GM12878 (cell line): ENCODE results near the gene CACNG3. TPM values are rescaled to one million over a fixed set of nuclear protein-coding genes. Genes with fewer than 3 reads are reported as not detected.

Experiments used
- ATAC-seq: fragments of 200-7000 bp; cut with Tn5 transposase; 3 replicates; pipeline ENCODE4 v1.9.1; 2020; ENCODE audit warnings: mild to moderate bottlenecking, moderate library complexity
- BruUV-seq: library from RNA; stranded (reverse); fragments of 400-500 nt; replicated peaks from 2 replicates; lab custom pipeline; 2021; lab: Mats Ljungman, UMichigan
- CTCF ChIA-PET: fragments of 300-600 bp; sonication (Branson Sonifier 250); formaldehyde crosslinking; extraction: SDS; loops from one replicate; lab custom pipeline; 2021; ENCODE audit warnings: inconsistent platforms; lab: Yijun Ruan, JAX
- POLR2A ChIA-PET: fragments of 350-600 bp; formaldehyde crosslinking; extraction: SDS; loops from one replicate; lab custom pipeline; 2021; ENCODE audit warnings: inconsistent platforms; lab: Charles Lee
- RAD21 ChIA-PET: fragments of 300-600 bp; sonication (Branson Sonifier 250); formaldehyde crosslinking; loops from one replicate; lab custom pipeline; 2023; ENCODE audit warnings: antibody characterized with exemption; ENCODE audit not compliant: unreplicated experiment; lab: Charles Lee
- SMC1A ChIA-PET: fragments of 300-600 bp; sonication (Branson Sonifier 250); formaldehyde crosslinking; loops from one replicate; lab custom pipeline; 2023; ENCODE audit not compliant: unreplicated experiment, uncharacterized antibody; lab: Charles Lee
- DNase-seq: peaks from one replicate; pipeline ENCODE4 v3.0.0-alpha.2; 2011; ENCODE audit warnings: low read depth, low spot score
- FAIRE-seq: peaks from 3 replicates; lab custom pipeline; 2011; peaks lifted over from hg19 to GRCh38; lab: Jason Lieb, UNC
- H2AFZ ChIP-seq: 2 replicates; pipeline ENCODE4 v1.6.0; 2011; ENCODE audit warnings: low read depth, low read length, control low read depth; ENCODE audit not compliant: control insufficient read depth
- H3K27ac ChIP-seq: 2 replicates; pipeline ENCODE4 v1.5.1; 2011; ENCODE audit warnings: control low read depth; ENCODE audit not compliant: control insufficient read depth, insufficient read depth
- H3K27me3 ChIP-seq, 2 experiments: replicated peaks in 1 of 2; 2 replicates each; pipeline versions ENCODE4 v1.6.0 to v1.6.1; 2011; ENCODE audit warnings: low read length in 1 of 2; ENCODE audit not compliant: control insufficient read depth in 2 of 2, insufficient read depth in 2 of 2
- H3K36me3 ChIP-seq, 2 experiments: 2 replicates each; pipeline ENCODE4 v1.5.1; 2011; ENCODE audit warnings: low read length in 1 of 2; ENCODE audit not compliant: control insufficient read depth in 2 of 2, insufficient read depth in 2 of 2
- H3K4me1 ChIP-seq: 2 replicates; pipeline ENCODE4 v1.6.1; 2011; ENCODE audit warnings: mild to moderate bottlenecking, low read length, moderate library complexity, mixed read lengths; ENCODE audit not compliant: control insufficient read depth, insufficient read depth
- H3K4me2 ChIP-seq: 2 replicates; pipeline ENCODE4 v1.6.0; 2011; ENCODE audit warnings: control low read depth; ENCODE audit not compliant: control insufficient read depth, insufficient read depth
- H3K4me3 ChIP-seq: fragments of 200-600 bp; sonication (generic); 2 replicates; pipeline ENCODE4 v1.5.1; 2016
- H3K79me2 ChIP-seq: 2 replicates; pipeline ENCODE4 v1.6.0; 2011; ENCODE audit warnings: low read length; ENCODE audit not compliant: control insufficient read depth, insufficient read depth
- H3K9ac ChIP-seq: 2 replicates; pipeline ENCODE4 v1.8.0; 2011; ENCODE audit warnings: low read length, control low read depth, mixed read lengths; ENCODE audit not compliant: control insufficient read depth, insufficient read depth
- H3K9me3 ChIP-seq: replicated peaks from 3 replicates; pipeline ENCODE4 v1.5.1; 2011; ENCODE audit warnings: mild to moderate bottlenecking, low read length; ENCODE audit not compliant: control insufficient read depth, insufficient read depth
- H4K20me1 ChIP-seq: 2 replicates; pipeline ENCODE4 v1.6.0; 2011; ENCODE audit not compliant: control insufficient read depth, insufficient read depth
- FOXM1 ChIP-seq: IDR thresholded peaks from 2 replicates; pipeline ENCODE4 v1.6.1; 2012; ENCODE audit warnings: low read depth, mild to moderate bottlenecking, inconsistent platforms, low read length, moderate library complexity
- MXI1 ChIP-seq: fragments of 150-350 bp; IDR thresholded peaks from 2 replicates; pipeline ENCODE4 v1.6.1; 2011; ENCODE audit warnings: low read depth, mild to moderate bottlenecking, inconsistent platforms, low read length, improper control_type of control experiment
- POLR2AphosphoS2 ChIP-seq: IDR thresholded peaks from 2 replicates; pipeline ENCODE4 v1.6.1; 2011; ENCODE audit warnings: low read depth, mild to moderate bottlenecking, low read length, improper control_type of control experiment, moderate library complexity
- SIN3A ChIP-seq: IDR thresholded peaks from 2 replicates; pipeline ENCODE4 v1.6.1; 2012; ENCODE audit warnings: low read depth, low read length, improper control_type of control experiment
- STAT3 ChIP-seq: IDR thresholded peaks from 2 replicates; pipeline ENCODE4 v1.6.1; 2011; ENCODE audit warnings: low read depth, low read length, improper control_type of control experiment
- TARDBP ChIP-seq: IDR thresholded peaks from 2 replicates; pipeline ENCODE4 v1.6.1; 2016; ENCODE audit warnings: borderline replicate concordance
- USF1 ChIP-seq: IDR thresholded peaks from 2 replicates; pipeline ENCODE4 v1.6.1; 2011; ENCODE audit warnings: borderline replicate concordance, low read depth, mild to moderate bottlenecking, moderate library complexity, mixed read lengths, low read length; ENCODE audit not compliant: insufficient read depth; ENCODE audit errors: extremely low read length
- WGBS: methylation state at CpG from one replicate; pipeline ENCODE4 v1.1.6; 2016; ENCODE audit warnings: low lambda C conversion rate; ENCODE audit not compliant: insufficient replicate concordance, insufficient coverage; ENCODE audit errors: missing lambda C conversion rate; 5-methylcytosine and 5-hydroxymethylcytosine counted together
- in situ Hi-C: fragments of 300-500 bp; cut with MboI; formaldehyde crosslinking; loops from 9 replicates; pipeline ENCODE4 v1.14.3; 2018; ENCODE audit warnings: mixed read lengths
- intact Hi-C: fragments of 100-400 bp; cut with micrococcal nuclease; formaldehyde crosslinking; loops from one replicate; pipeline ENCODE4 v1.14.2; 2022; ENCODE audit not compliant: unreplicated experiment
- polyA plus RNA-seq, 11 experiments: library from polyadenylated mRNA; depleted of rRNA in 4 of 11; unstranded in 6 of 11; stranded (reverse) in 5 of 11; fragments of >200 nt; fragmentation: Nextera tagmentation in 4 of 11; fragmentation: Illumina TruSeq in 1 of 11; extraction: Ambion mirVana in 4 of 11; extraction: Trizol in 1 of 11; gene quantifications; 1 replicate in 1 of 11; 2 replicates in 10 of 11; pipeline versions ENCODE4 v1.2.1 to v1.2.3, GENCODE V29; 2011 to 2016; ENCODE audit warnings: inconsistent platforms in 2 of 11, missing spikeins in 2 of 11, low read depth in 1 of 11
- total RNA-seq, 4 experiments: library from RNA; depleted of rRNA in 3 of 4; stranded (reverse); fragments of >200 nt in 3 of 4; fragmentation: Illumina TruSeq in 1 of 4; extraction: Trizol in 1 of 4; gene quantifications; 2 replicates each; pipeline versions ENCODE4 v1.2.1 to v1.2.3, GENCODE V29; 2013 to 2021
- TF ChIP-seq, protein P1 (sequence below): fragments of 450-650 bp; formaldehyde crosslinking; IDR thresholded peaks from 2 replicates; pipeline ENCODE4 v1.5.0; 2022; ENCODE audit warnings: mild to moderate bottlenecking, missing genetic modification characterization
- TF ChIP-seq, protein P2 (sequence below): fragments of 450-650 bp; IDR thresholded peaks from 2 replicates; pipeline ENCODE4 v1.6.1; 2017; ENCODE audit warnings: low read depth, mild to moderate bottlenecking, moderate library complexity

Gene CACNG3
- total and polyA plus RNA-seq, 10 of the 15 experiments (the other 5 are each of a cell fraction or from before 2014, with no cell fraction given): 0.04 TPM; not detected in 9

GRCh38 chr16:24344784-24345183 lies 88.6 kb downstream of the CACNG3 start:
- Histone ChIP-seq H3K4me2 (no peak overlapping the region), H3K36me3 (no peaks in the 10 kb centered on the region), H3K27me3 (no peaks in the 10 kb centered on the region), H3K79me2 (no peaks in the 10 kb centered on the region), H3K27ac (no peak overlapping the region), H3K9ac (no peak overlapping the region), H4K20me1 (no peaks in the 10 kb centered on the region), H3K4me1 (no peaks in the 10 kb centered on the region), H3K9me3 (no peaks in the 10 kb centered on the region), H3K4me3 (no peak overlapping the region), H2AFZ (no peak overlapping the region)
- ChIA-PET CTCF (no interaction called here), RAD21 (no interaction called here), SMC1A (interaction anchor here (1.7 kb wide), 1 partner anchor 15 kb away, joined by 3 read pairs; no protein-coding TSS in a partner anchor), POLR2A (no interaction called here)
- no peak for TF ChIP-seq MXI1
- TF ChIP-seq, protein P1, sequence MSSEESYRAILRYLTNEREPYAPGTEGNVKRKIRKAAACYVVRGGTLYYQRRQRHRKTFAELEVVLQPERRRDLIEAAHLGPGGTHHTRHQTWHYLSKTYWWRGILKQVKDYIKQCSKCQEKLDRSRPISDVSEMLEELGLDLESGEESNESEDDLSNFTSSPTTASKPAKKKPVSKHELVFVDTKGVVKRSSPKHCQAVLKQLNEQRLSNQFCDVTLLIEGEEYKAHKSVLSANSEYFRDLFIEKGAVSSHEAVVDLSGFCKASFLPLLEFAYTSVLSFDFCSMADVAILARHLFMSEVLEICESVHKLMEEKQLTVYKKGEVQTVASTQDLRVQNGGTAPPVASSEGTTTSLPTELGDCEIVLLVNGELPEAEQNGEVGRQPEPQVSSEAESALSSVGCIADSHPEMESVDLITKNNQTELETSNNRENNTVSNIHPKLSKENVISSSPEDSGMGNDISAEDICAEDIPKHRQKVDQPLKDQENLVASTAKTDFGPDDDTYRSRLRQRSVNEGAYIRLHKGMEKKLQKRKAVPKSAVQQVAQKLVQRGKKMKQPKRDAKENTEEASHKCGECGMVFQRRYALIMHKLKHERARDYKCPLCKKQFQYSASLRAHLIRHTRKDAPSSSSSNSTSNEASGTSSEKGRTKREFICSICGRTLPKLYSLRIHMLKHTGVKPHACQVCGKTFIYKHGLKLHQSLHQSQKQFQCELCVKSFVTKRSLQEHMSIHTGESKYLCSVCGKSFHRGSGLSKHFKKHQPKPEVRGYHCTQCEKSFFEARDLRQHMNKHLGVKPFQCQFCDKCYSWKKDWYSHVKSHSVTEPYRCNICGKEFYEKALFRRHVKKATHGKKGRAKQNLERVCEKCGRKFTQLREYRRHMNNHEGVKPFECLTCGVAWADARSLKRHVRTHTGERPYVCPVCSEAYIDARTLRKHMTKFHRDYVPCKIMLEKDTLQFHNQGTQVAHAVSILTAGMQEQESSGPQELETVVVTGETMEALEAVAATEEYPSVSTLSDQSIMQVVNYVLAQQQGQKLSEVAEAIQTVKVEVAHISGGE (CRISPR knock-in tag): no peak
- no TSS peak for BruUV-seq
- intact Hi-C loops (no loop called here), in situ Hi-C loops (no loop called here)
- peak; percentile 41 for FAIRE-seq
- WGBS: 46% methylated on average over 2 of the region's 2 CpGs
- no peak for ATAC-seq
- DNase-seq: no peak

GRCh38 chr16:24345704-24346103 lies 89.6 kb downstream of the CACNG3 start:
- no TSS peak for BruUV-seq
- intact Hi-C loops (no loop called here), in situ Hi-C loops (no loop called here)
- FAIRE-seq (no peak), ATAC-seq (no peak), DNase-seq (no peak)
- Histone ChIP-seq H3K79me2 (no peaks in the 10 kb centered on the region), H4K20me1 (no peaks in the 10 kb centered on the region), H3K27ac (no peak overlapping the region), H3K4me2 (no peak overlapping the region), H3K4me1 (no peaks in the 10 kb centered on the region), H2AFZ (no peak overlapping the region), H3K9me3 (no peaks in the 10 kb centered on the region), H3K27me3 (no peaks in the 10 kb centered on the region), H3K9ac (no peak overlapping the region), H3K4me3 (no peak overlapping the region), H3K36me3 (no peaks in the 10 kb centered on the region)
- ChIA-PET POLR2A (interaction anchor here (0.5 kb wide), 1 partner anchor 94 kb away, joined by 5 read pairs; no protein-coding TSS in a partner anchor), SMC1A (interaction anchor here (1.7 kb wide), 1 partner anchor 14 kb away, joined by 3 read pairs; no protein-coding TSS in a partner anchor), CTCF (no interaction called here), RAD21 (no interaction called here)
- WGBS: 27% methylated on average over 4 of the region's 4 CpGs
- TF ChIP-seq STAT3: no peak
- no peak for TF ChIP-seq SIN3A
- no peak for TF ChIP-seq FOXM1
- TF ChIP-seq POLR2AphosphoS2: no peak
- no peak for TF ChIP-seq TARDBP
- TF ChIP-seq, protein P2, sequence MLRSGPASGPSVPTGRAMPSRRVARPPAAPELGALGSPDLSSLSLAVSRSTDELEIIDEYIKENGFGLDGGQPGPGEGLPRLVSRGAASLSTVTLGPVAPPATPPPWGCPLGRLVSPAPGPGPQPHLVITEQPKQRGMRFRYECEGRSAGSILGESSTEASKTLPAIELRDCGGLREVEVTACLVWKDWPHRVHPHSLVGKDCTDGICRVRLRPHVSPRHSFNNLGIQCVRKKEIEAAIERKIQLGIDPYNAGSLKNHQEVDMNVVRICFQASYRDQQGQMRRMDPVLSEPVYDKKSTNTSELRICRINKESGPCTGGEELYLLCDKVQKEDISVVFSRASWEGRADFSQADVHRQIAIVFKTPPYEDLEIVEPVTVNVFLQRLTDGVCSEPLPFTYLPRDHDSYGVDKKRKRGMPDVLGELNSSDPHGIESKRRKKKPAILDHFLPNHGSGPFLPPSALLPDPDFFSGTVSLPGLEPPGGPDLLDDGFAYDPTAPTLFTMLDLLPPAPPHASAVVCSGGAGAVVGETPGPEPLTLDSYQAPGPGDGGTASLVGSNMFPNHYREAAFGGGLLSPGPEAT: no peak
- TF ChIP-seq USF1: no peak
